HuH-7.5 (cell line): ENCODE data around the gene RNF103.
A peak's percentile ranks its signal among the peaks of the same experiment; 100 is the strongest.
"Not testable (repeated sequence)": the region's sequence is repeated elsewhere in the genome, so short reads cannot be mapped to it uniquely, and the experiment has no call there.

Source experiments
- DNase-seq: peaks from one replicate; pipeline ENCODE4 v3.0.0; 2011; ENCODE audit warnings: low spot score

The RNF103 gene

DNA sequence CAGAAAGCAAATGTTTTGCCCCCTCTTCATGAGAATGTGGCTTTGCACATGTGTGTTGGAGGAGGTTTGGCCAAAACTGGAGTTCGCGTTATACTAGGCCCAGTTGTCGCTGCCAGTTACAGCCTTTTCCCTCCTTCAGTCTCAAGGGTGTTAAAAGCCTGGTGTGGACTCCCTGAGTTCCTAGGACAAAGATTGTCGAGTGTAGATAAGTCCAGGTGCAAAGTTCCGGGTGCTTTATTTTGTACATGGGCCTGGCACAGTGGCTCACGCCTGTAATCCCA, 542 bp upstream of the RNF103 start:
- DNase-seq = no peak

DNA sequence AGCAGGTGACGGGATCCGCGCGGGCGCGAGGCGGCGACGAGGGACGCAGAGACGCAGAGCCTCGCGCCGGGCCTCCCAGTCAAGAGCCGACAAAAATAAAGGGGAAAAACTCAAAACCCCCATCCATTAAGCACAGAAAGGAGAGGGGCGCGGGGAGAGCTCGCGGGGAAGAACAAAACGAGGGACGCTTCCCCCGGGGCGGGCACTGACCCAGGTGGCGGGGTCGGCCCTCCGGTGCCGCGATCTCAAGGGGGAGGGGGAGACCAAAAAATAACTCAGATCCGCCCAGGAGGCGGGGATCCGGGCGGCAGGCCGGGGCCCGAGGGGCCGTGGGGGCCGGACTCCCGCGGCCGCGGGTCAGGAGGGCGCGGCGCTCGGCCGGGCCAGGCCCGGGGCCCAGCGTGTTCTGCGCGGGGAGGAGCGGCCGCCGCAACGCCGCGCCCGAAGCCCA, 597 bp downstream of the RNF103 start:
- peak; percentile 57 for DNase-seq

DNA sequence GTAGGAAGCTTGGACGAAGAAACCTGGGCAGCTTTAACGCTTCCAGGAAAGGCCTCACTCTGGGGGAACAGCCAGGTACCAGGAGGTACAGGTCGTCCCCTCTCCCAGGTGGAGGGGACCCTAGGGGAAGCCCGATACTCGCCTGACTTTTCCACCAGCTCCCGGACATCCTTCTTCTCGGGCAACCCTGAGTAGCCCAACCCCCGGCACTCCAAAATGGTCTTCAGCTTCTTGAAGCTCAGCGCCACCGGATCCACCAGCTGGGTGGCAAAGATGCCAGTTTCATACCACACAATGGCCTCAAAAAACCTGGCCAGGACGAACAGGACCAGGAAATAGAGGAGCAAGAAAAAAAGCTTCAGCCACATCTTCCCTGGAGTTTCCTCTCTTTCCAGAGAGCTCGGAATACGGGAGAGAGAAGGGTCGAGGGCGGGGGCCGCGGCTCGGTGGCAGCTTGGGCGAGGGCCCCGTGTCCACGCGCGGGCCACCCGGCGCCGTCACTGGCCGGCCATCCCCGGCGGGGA, 1.1 kb downstream of the RNF103 start:
- no peak for DNase-seq

DNA sequence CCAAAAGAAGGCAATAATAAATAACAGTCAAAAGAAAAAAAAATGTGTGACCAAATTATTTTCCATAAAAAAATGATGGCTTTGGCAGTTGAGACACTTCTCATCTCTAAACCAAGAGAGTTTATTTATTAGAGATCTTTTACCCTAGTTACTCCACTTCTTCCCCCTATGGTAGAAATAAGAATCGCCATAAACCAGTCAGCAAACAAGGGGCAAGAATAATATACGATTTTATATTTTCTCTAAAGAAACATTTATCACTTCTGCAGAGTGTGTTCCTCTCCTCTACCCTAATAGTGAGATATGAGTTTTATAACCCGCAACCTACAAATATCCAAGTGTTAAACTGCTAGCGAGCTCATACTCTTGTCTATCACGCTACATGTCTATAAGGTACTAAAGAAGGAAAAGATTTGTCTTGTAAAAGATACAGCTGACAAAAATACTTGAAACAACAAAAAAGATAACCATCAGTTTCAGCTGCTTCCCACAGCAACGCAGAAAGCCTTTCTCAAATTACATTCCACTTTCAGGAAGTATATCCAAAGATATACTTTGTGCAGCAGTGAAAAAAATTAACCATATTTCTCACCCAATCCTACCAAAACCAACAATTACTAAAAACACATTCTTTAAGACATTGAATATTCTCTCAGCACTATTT, 2.3 kb downstream of the RNF103 start:
- DNase-seq = no peak

DNA sequence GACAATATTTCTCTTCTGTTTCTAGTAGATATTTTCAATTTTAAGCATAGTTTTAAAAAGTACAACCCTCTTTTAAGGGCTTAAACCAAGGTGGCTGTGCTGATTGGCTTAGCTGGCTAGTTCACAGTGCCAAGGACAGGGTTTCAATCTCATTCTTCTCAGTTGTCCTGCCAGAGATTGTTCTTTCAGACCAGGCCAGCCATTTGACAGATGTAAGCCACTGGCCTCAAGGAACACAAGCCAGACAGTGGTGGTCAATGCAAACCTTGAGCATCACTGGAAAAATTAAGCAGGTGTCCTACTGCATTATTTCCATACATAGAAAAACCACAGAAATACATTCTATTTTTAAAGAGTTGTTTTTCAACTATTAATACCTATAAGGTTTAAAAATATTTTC, 5.9 kb downstream of the RNF103 start:
- no peak for DNase-seq

DNA sequence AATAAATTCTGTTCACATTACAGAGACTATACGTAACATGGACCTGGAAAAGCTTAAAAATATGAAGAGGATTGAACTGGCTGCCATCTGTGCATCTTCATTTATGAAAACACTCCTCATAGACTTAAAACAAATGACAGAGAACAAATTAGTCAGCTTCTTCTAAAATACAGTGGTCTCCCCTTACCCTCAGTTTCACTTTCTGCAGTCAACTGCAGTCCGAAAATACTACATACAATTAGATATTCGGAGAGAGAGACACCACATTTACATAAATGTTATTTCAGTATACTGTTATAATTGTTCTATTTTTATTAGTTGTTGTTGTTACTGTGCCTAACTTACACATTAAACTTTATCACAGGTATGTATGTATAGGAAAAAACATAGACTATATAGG, 6.5 kb downstream of the RNF103 start:
- no peak for DNase-seq

DNA sequence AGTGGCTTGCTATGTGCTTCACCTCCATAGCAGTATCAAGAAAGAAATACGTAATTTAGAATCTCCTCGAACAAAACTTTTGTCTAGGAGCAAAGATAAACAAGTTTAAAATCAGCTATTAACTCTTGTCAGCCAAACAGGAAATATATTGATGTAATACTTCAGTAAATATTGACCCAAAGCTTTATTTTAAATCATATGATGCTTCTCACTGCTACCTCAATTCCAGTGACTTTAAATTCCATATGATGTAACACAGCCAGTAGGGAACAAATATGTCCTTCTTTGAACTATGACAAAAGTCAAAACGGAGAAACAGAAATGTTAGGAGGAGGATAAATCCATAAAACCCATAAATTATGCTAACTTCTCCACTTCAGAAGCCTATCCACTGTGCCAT, 7.2 kb downstream of the RNF103 start:
- no peak for DNase-seq

DNA sequence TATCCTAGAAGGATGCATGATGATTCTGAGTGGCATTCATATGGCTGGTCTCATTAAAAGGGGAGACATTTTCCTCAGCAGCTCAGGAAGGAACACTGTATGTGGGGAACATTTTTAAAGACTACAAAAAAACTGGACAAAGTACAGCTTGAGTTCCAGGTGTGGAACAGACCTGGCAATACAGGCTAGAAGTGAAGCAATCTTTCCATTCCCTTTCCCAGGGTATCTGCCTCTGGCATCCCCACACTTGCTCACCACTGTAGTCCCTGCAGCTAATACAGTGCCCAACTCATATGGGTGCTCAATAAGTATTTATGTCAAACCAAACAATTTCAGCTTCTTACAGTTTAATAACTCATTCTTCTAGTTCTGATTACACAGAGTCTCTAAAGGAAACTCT, 8.1 kb downstream of the RNF103 start:
- DNase-seq = no peak

DNA sequence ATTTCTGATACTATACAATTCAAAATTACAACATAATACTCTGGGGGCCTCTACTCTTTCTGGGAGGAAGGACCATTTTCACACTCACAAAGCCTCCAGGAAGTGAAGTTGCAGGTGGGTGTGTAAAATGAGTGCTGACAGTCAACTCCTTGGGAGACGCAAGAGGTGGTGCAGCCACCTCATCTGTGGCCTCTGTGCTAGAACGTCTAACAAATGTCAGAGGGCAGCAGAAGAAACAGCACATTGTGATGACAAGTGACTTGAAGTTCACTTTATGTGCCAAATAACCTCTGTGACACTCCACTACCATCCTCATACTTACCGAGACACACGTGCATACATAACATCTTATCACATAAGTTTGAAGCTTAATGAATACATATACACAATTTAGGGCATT, 10.2 kb downstream of the RNF103 start:
- no peak for DNase-seq

DNA sequence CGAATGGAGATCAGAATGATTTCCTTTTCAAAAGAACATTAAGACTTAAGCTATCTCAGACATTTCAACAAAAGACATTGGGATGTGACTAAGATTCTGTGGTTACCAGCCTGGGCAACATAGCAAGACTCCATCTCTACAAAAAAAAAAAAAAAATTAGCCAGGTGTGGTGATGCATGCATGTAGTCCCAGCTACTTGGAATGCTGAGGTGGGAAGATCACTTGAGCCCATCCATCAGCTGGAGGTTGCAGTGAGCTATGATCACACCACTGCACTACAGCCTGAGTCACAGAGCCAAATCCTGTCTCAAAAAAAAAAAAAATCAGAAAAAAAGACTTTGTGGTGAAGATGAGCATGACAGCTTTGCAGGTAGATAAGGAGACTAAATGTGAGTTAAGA, 12.8 kb downstream of the RNF103 start:
- no peak for DNase-seq

DNA sequence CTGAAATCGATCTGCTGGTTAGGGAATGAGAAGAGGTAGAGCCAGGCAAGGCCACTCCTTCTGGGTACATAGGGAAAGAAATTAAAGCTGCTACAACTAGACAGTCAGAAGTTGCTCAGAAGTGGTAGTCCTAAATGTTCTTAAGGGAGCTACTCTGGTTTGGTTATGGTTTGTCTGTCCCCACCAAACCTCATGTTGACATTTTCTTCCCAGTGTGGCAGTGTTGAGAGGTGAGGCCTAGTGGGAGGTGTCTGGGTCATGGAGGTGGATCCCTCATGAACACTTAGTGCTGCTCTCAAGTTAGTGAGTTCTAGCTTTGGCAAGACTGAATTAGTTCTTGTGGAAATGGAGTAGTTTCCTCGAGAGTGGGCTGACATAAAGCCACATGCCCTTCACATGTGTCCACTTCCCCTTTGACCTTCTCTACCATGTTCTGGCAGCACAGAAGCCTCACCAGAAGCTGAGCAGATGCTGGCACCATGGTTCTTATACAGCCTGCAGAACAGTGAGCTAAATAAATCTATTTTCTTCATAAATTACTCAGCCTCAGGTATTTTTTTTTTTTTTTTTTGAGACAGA, 14.7 kb downstream of the RNF103 start:
- DNase-seq = no peak

DNA sequence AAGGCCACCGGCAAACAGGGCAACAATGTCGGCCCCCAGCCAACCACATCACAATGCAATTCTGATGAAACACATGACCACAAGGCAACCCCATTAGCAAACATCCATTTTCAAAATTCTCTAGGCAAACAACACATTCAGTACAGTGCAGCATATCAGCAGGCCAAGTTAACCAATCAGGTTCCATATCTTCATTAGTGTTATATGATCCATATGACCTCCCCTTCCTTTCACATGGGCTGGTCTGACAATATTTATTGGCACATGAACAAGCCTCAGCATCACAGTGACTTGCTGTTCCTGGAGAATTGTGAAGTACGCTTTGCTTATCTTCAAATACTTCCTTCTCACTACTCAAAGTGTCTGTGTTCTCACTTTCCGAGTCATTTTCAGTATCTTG, 19.8 kb downstream of the RNF103 start:
- DNase-seq = no peak

DNA sequence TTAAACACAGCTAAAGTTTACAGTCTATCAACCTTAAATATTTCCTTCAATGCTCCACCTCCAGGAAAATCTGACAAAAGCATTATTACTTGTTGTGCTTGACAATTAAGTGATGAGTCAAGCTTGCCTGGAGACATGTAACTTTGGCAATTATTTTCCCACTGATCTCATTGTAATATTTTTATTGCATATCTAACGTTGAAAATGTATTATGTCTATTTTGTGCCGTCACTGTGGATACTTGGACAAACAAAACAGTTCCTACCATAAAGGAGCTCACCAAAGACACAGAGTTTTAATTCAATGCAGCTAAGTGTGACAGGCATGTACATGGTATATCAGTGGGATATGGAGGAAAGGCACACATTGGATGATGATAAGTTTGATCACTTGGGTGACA, 24.7 kb downstream of the RNF103 start:
- no peak for DNase-seq

DNA sequence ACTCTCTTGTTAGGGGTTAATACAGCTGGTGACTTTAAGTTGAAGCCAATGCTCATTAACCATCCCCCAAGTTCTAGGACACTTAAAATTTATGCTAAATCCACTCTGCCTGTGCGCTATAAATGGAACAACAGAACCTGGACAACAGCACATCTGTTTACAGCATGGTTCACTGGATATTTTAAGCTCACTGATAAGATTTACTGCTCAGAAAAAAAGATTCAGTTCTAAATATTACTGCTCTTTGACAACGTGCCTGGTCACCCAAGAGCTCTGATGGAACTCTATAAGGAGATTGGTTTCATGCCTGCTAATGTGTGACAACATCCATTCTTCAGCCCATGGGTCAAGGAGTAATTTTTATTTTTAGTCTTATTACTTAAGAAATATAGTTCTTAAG, 27.5 kb downstream of the RNF103 start:
- no peak for DNase-seq

DNA sequence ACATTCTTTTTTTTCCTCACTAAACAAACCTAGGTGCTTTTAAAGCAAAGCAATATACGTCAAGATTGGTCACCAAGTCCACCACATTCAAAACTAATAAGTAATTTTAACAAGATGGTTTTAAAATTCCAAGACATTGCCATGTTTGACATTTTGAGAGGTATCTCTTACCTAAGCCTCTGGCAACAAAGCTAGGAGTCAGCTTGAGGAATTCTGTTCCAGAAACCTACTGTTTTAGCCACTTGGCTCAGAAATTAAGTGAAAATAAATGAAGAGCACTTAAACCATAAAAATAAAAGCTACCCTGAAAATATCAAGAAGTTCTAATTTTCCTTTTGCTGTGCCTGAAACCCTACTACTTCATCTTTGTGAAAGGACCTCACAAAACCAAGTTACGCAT, 30.4 kb downstream of the RNF103 start:
- no peak for DNase-seq

DNA sequence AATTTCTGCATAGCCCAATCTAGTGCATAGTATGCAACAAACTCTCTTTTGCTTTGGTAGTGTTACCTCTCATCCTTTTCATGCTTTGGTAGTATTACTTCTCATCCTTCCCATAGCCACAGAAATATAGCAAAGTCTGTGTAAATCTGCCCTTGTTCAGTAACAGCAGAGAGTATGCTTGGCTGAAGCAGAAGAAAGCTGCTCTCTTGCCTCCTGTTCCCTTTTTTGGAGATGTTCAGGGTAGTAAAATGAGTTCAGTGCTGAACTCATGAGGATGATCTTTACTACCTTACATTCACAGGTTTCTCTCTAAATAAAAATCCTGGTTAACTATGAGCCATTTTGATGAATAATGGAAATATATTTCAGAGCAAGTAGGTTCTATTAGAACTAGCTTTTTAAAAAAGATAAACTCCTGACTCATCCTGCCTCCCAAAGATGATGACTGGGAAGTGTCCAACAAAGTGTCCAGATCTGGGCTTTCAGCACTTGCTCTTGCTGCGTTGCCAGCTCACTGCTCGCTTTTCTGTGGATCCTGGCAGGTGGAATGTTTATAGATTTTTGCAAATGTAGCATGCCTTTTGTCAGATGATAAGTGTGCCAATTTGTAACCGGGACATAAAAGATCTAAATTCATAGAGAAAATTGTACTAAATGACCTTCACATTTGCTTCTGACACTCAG, 31.0 kb downstream of the RNF103 start:
- DNase-seq = no peak

DNA sequence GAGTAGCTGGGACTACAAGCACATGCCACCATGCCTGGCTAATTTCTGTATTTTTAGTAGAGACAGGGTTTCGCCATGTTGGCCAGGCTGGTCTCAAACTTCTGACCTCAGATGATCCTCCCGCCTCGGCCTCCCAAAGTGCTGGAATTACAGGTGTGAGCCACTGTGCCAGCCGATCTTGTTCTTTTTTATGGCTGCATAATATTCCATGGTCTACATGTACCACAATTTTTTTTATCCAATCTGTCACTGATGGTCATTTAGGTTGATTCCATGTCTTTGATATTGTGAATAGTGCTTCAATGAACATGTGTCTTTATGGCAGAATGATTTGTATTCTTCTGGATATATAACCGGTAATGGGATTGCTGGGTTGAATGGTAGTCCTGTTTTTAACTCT, 34.0 kb downstream of the RNF103 start:
- not testable (repeated sequence) for DNase-seq

DNA sequence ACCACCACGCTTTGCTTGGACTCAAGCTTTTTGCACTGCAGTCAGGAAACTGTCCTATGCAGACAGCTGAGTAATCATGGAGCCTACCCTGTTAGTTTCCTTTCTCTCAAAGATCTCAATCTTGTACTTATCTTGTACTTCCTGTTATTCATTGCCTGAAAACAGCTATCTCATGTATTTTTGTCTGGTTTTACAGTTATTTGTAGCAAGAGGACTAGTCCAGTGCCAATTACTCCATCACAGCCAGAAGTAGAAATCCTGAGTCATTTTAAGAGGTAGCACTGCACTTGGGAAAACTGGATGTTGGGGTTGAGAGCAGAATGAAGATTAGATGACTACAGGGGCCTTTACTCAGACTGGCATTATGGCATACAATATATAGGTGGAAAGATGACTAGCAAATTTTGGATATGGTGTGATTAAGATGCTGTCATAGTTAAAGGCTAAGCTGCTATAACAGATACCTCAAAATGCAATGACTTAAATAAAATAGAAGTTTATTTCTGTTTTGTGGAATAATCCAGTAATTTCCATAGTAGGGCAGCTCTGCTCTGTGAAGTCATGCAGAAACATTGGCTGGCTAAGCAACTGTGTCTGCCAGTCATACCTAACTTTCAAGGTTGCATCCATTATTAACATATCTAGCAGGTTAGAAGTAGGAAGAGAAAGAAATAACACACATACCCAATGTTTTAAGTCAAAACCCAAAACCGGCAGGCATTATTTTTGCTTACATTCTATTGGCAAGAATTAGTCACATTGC, 39.3 kb downstream of the RNF103 start:
- DNase-seq = no peak

DNA sequence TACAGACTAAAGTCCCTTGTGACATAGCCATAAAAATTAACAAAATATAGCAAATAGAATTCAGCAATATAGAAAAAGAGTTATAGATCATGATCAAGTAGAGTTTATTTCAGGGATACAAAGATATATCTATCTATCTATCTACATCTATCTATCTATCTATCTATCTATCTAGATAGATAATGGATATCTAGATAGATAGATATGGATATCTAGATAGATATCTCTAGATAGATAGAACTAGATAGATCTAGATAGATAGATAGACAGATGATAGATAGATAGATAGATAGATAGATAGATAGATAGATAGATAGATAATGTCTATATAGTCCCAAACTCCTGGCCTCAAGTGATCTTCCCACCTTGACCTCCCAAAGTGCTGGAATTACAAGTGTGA, 43.1 kb downstream of the RNF103 start:
- DNase-seq = no peak

DNA sequence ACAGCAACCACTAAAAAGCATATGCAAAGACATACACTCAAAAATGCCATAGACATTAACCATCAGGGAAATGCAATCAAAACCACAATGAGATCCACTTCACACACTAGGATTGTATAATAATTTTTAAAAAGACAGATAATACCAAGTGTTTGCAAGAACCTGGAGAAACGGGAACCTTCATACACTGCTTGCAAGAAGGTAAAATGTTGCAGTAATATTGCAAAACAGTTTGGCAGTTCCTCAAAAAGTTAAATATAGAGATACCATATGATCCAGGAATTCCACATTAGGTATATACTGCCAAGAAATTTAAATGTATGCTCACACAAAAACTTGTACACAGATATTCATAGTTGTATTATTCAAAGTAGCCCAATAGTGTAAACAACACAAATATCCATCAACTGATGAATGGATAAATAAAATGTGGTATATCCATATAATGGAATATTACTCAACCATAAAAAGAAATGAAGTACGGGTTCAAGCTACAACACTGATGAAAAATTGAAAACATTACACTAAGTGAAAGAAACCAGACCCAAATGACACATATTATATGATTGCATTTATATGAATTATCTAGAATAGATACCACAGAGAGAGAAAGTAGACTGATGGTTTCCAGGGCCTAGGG, 45.7 kb downstream of the RNF103 start:
- no peak for DNase-seq

DNA sequence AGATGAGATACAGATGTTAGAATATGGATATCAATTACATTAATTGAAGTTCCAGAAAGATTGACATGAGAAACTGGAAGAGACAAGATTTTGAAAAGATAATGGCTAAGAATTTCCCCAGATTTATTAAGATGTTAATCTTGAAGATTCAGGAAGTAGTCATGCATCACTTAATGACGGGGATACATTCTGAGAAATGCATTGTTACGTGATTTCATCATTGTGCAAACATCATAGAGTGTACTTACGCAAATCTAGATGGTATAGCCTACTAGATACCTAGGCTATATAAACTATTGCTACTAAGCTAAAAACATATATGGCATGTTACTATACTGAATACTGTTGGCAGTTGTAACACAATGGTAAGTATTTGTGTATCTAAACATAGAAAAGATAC, 53.6 kb downstream of the RNF103 start:
- no peak for DNase-seq

DNA sequence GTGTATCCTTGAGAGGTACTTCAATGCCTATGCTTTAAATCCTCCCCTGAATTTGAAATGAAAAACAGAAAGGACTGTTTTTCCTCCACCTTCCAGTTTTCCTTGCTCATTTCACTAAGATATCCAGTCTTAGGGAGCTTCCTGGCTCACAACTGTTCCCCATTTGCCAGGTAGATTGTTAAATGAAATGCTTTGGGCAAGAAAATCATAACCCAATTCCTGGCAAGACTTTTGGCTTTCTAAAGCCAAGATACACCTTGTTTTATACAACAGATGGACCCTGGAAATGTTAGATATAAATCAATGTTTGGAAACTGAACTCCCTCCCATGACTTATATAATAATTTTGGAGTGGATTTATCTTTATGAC, 56.9 kb downstream of the RNF103 start:
- no peak for DNase-seq
